Cardiac septum (tissue), 1 donor: ENCODE data around the gene IFNGR1. TPM values are rescaled to one million over a fixed set of nuclear protein-coding genes. Genes with fewer than 3 reads are reported as not detected.
"Not testable (repeated sequence)": the region's sequence is repeated elsewhere in the genome, so short reads cannot be mapped to it uniquely, and the experiment has no call there.

Experiments used
- DNase-seq: peaks from one replicate; pipeline ENCODE4 v3.0.0-alpha.2; 2020; ENCODE audit warnings: low spot score
- intact Hi-C: fragments of 100-400 bp; cut with DNase I; formaldehyde crosslinking; loops from one replicate; pipeline ENCODE4 v1.14.0; 2022
- long read RNA-seq: library from polyadenylated mRNA; unstranded; transcript quantifications from one replicate; pipeline ENCODE4 v2.0.0, GENCODE V29; 2021
- total RNA-seq: library from RNA; stranded (reverse); fragmentation: NEBNext Ultra II Directional; extraction: Animal tissue kit (Norgen Biotek cat#: 25700); gene quantifications from one replicate; pipeline ENCODE4 v1.2.1, GENCODE V29; 2021
- donor health status: DM: no; HTN: no; CAD: no.

IFNGR1 gene
- total RNA-seq: 60.1 TPM
- long read RNA-seq, transcript IFNGR1-201 (7 exons, 2,139 nt): major isoform, 141 of 170 reads
- long read RNA-seq, partial matches to known transcripts: 9 of 170 reads
- long read RNA-seq, other reads (novel, unspliced or antisense): 12 of 170 reads

GRCh38 chr6:137218917-137219663 is at the start of gene IFNGR1:
Gene IFNGR1, minus strand, starts transcription at chr6:137219385. Its CDS starts 58 bp downstream, at chr6:137219327.
- intact Hi-C loops: loop anchor here (5.0 kb wide), 1 partner anchor 93 kb away; no protein-coding TSS in a partner anchor
- DNase-seq: peak; percentile 100

GRCh38 chr6:137268911-137269310 is 49.7 kb upstream of the IFNGR1 start:
- intact Hi-C loops: loop anchor here (5.0 kb wide), 1 partner anchor 373 kb away; no protein-coding TSS in a partner anchor
- DNase-seq: no peak

- intact Hi-C loops: loop anchor here (5.0 kb wide), 1 partner anchor 376 kb away; no protein-coding TSS in a partner anchor
- no peak for DNase-seq
Measured at GRCh38 chr6:137266309-137266586, 47.1 kb upstream of the IFNGR1 start.

DNA sequence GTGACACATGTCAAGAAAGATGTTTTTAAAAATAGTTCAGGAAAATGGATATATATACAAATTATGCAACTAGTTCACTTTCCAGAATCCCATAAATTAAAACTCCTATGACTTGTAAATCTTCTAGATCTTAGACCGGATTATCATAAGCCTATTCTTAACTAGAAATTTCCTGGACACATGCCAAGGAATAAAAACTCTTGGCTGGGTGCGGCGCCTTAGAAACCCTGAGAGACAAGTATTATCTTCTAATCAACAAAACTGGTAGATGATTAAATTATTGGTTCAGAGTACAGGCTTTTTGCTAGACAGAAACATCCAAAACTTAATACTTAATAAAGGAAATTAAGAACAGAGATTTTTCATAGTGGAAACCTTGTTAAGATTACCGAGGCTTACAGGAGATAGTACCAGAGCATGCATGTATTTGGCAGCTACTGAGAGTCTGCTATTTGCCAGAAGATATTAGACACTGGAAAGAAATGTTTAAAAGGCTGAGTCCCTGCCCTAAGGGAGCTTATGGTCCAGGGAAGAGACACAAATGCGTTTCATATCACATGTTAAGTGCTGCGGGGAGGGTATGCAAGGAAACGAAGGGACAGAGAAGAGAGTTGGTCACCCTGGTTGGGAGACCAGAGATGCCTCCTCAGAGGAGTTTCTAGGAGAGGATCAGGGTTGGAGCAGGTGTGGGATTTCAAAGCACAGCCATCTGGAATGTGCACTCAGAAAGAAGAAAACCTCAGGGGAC is 46.5 kb upstream of the IFNGR1 start:
- intact Hi-C loops: loop anchor here (5.0 kb wide), 1 partner anchor 377 kb away; no protein-coding TSS in a partner anchor
- DNase-seq: no peak

- intact Hi-C loops: loop anchor here (5.0 kb wide), 2 partner anchors 42 to 378 kb away; no protein-coding TSS in a partner anchor
Measured at GRCh38 chr6:137264311-137265075, 45.3 kb upstream of the IFNGR1 start.

GRCh38 chr6:137261761-137262160 is 42.6 kb upstream of the IFNGR1 start:
- intact Hi-C loops: loop anchor here (5.0 kb wide), 1 partner anchor 39 kb away; no protein-coding TSS in a partner anchor

More at GRCh38 chr6:137264311-137265075, 45.3 kb upstream of the IFNGR1 start:
- DNase-seq: no peak

GRCh38 chr6:137261361-137261760 is 42.2 kb upstream of the IFNGR1 start:
- intact Hi-C loops: loop anchor here (5.0 kb wide), 1 partner anchor 39 kb away; no protein-coding TSS in a partner anchor
- DNase-seq: no peak

More at GRCh38 chr6:137261761-137262160, 42.6 kb upstream of the IFNGR1 start:
- DNase-seq: no peak

GRCh38 chr6:137260217-137260616 is 41.0 kb upstream of the IFNGR1 start:
- intact Hi-C loops: loop anchor here (5.0 kb wide), 1 partner anchor 38 kb away; no protein-coding TSS in a partner anchor
- no peak for DNase-seq

- intact Hi-C loops: no loop called here
Measured at GRCh38 chr6:137259349-137259748, 40.2 kb upstream of the IFNGR1 start.

GRCh38 chr6:137258170-137258569 is 39.0 kb upstream of the IFNGR1 start:
- peak; percentile 80 for DNase-seq
- intact Hi-C loops: no loop called here

More at GRCh38 chr6:137259349-137259748, 40.2 kb upstream of the IFNGR1 start:
- DNase-seq: no peak

- no peak for DNase-seq
- intact Hi-C loops: no loop called here
Measured at GRCh38 chr6:137256350-137257103, 37.3 kb upstream of the IFNGR1 start.

DNA sequence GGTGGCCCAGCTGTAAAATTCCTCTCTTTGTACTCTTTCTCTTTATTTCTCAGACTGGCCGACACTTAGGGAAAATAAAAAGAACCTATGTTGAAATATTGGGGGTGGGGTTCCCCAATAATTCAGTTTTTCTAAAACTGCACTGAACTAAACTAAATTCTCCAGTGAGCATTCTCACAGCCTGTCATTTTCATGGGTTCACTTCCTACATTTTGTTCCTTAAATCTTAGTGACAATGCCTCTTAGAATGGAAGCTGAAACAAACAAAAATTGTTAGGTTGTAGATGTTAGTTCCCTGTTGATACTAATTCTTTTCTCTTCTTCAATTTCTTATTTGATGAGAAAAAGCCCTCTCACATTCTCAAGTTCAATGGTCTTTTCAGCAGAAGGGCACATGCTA is 35.8 kb upstream of the IFNGR1 start:
- no peak for DNase-seq
- intact Hi-C loops: no loop called here

DNA sequence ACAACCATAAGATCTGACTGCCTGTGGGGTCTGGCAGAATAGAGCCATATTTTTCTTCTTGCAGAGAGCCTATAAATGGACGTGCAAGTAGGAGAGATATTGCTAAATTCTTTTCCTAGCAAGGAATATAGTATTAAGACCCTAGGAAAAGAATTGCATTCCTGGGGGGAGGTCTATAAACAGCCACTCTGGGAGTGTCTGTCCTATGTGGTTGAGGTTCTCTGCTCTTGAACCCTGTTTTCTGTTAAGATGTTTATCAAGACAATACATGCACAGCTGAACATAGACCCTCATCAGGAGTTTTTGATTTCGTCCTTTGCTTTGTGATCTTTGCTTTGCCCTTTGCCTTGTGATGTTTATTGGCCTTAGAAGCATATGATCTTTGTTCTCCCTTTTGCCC is 35.2 kb upstream of the IFNGR1 start:
- DNase-seq, intact Hi-C loops: not testable (repeated sequence)

DNA sequence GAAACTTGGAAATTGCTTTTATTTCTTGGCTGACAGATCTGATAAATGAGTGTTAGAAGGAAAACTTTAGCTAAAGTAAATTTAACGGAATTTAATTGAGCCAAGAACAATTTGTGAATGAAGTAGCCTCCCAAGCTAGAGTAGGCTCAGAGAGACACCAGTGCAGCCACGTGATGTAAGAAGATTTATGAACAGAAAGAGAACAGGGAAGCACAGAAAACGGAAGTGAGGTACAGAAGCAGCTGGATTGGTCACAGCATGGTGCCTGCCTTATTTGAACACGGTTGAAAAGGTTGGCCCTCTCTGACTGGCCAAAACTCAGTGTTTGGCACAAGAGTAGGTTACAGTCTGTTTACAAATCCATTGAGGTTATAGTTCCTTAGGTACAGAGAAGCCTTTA is 29.5 kb upstream of the IFNGR1 start:
- DNase-seq: no peak
- intact Hi-C loops: no loop called here

- no peak for DNase-seq
- intact Hi-C loops: no loop called here
Measured at GRCh38 chr6:137247724-137248123, 28.5 kb upstream of the IFNGR1 start.

DNA sequence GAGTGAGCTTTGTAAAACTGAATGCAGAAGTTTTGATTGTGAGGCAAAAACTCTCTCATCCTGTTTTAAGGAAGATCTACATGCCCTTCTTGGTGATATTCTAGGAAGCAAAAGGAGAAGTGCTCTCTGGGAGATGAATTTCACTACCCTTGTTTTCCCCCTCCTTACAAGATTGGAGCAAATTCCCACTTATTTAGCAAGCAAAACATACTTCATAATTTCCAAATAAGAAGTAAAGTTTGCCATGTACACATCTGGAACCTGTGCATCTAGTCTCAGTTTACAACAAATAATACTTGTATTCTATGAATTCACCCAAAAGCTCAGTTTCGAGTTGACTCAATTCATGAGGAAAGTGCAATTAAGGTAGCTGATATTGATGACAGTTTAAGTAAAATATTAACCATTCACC is 27.6 kb upstream of the IFNGR1 start:
- intact Hi-C loops: no loop called here

GRCh38 chr6:137246164-137246563 is 27.0 kb upstream of the IFNGR1 start:
- no peak for DNase-seq
- intact Hi-C loops: no loop called here

More for the DNA sequence above, 27.6 kb upstream of the IFNGR1 start:
- no peak for DNase-seq

GRCh38 chr6:137241481-137242038 is 22.4 kb upstream of the IFNGR1 start:
- intact Hi-C loops: no loop called here
- DNase-seq: no peak
